H1 (cell line): Measurements from ENCODE around the gene CUL9. TPM values are rescaled to one million over a fixed set of nuclear protein-coding genes. Genes with fewer than 3 reads are reported as not detected.

Experiments used
- KDM4A ChIP-seq: IDR thresholded peaks from one replicate; pipeline ENCODE4 v1.7.1; 2012; ENCODE audit warnings: low read depth, mild to moderate bottlenecking, moderate library complexity, low read length, inconsistent platforms; ENCODE audit not compliant: severe bottlenecking
- SIX5 ChIP-seq: IDR thresholded peaks from 2 replicates; pipeline ENCODE4 v1.6.1; 2011; ENCODE audit warnings: mild to moderate bottlenecking, low read depth, low read length
- SP4 ChIP-seq: IDR thresholded peaks from 2 replicates; pipeline ENCODE4 v1.6.1; 2012; ENCODE audit warnings: low read length, inconsistent platforms
- SRF ChIP-seq: IDR thresholded peaks from 2 replicates; pipeline ENCODE4 v1.6.1; 2011; ENCODE audit warnings: mild to moderate bottlenecking, low read depth, low read length, moderate library complexity
- TEAD4 ChIP-seq: IDR thresholded peaks from 2 replicates; pipeline ENCODE4 v1.6.1; 2012; ENCODE audit warnings: low read depth, low read length, inconsistent platforms, mixed read lengths
- polyA plus RNA-seq, 7 experiments: library from polyadenylated mRNA; depleted of rRNA in 3 of 7; stranded (reverse) in 5 of 7; unstranded in 2 of 7; fragments of >200 nt in 5 of 7; fragments of 200-250 nt in 2 of 7; gene quantifications; 1 replicate in 5 of 7; 2 replicates in 1 of 7; 4 replicates in 1 of 7; pipeline versions ENCODE4 v1.2.1 to v1.2.3, GENCODE V29; 2011 to 2013; ENCODE audit warnings: missing spikeins in 2 of 7, mixed read lengths in 2 of 7
- total RNA-seq: library from RNA; stranded (reverse); fragmentation: NEBNext Ultra II Directional; extraction: Animal tissue kit (Norgen Biotek cat#: 25700); gene quantifications from 2 replicates; pipeline ENCODE4 v1.2.1, GENCODE V29; 2021
- TF ChIP-seq, protein P1 (sequence below): IDR thresholded peaks from 2 replicates; pipeline ENCODE4 v1.6.1; 2012; ENCODE audit warnings: inconsistent platforms

CUL9 gene
- total and polyA plus RNA-seq, 2 of the 8 experiments (the other 6 are each of a cell fraction or from before 2014, with no cell fraction given), result 7.7 to 9.8 TPM

DNA sequence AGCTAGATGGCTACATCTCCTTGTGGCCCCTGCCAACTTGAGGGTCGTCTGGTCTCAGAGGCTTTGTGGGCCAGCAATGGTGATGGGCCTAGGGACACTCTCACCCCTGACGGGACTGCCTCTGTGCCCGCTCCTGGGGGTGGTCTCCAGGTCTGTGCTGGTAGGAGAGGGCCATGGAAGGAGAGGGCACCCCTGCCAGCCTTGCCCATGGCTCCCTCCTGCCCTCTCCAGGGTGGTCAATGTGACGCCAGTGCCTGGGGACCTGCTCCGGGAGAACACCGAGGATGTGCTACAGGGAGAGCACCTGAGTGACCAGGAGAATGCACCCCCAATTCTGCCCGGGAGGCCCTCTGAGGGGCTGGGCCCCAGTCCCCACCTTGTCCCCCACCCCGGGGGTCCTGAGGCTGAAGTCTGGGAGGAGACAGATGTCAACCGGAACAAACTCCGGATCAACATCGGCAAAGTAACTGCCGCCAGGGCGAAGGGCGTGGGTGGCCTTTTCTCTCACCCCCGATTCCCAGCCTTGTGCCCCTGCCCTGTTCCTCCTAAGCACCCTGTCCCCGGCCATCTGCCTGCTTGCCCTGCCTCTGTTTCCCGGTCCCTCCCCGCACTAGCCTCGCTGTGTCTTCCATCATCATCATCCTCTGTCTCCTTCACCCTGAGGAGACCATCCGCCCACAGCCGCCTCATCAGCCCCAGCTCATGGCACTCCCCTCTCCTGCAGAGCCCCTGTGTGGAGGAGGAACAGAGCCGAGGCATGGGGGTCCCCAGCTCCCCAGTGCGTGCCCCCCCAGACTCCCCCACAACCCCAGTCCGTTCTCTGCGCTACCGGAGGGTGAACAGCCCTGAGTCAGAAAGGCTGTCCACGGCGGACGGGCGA lies 77.1 kb downstream of the CUL9 start (continued):
- TF ChIP-seq TEAD4, result no peak
- TF ChIP-seq, protein P1, sequence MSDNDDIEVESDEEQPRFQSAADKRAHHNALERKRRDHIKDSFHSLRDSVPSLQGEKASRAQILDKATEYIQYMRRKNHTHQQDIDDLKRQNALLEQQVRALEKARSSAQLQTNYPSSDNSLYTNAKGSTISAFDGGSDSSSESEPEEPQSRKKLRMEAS, result no peak
- TF ChIP-seq SP4, result no peak
- TF ChIP-seq KDM4A, result no peak
- TF ChIP-seq SRF, result no peak
- TF ChIP-seq SIX5, result no peak
